HCT116 (cell line): ENCODE results near the gene NFKBIL1. TPM values are rescaled to one million over a fixed set of nuclear protein-coding genes. Genes with fewer than 3 reads are reported as not detected.

ENCODE experiments used
- ATAC-seq: fragments of 200-7000 bp; cut with Tn5 transposase; 2 replicates; pipeline ENCODE4 v1.9.1; 2020; ENCODE audit warnings: mild to moderate bottlenecking, moderate library complexity
- BruUV-seq: library from RNA; stranded (reverse); fragments of 400-500 nt; replicated peaks from 2 replicates; lab custom pipeline; 2021; lab: Mats Ljungman, UMichigan
- CTCF ChIA-PET: fragments of 300-600 bp; sonication (Branson Sonifier 250); formaldehyde crosslinking; loops from one replicate; lab custom pipeline; 2021; ENCODE audit warnings: antibody characterized with exemption; lab: Charles Lee
- POLR2A ChIA-PET: fragments of 300-600, 350-600 bp; sonication (Branson Sonifier 250); formaldehyde crosslinking; loops from one replicate; lab custom pipeline; 2021; ENCODE audit warnings: antibody characterized with exemption; lab: Charles Lee
- RAD21 ChIA-PET, 2 experiments: fragments of 300-600 bp; sonication (Branson Sonifier 250); formaldehyde crosslinking; loops; one replicate each; lab custom pipeline; 2023; ENCODE audit warnings: low total read pairs in 2 of 2; ENCODE audit not compliant: uncharacterized antibody in 2 of 2, unreplicated experiment in 2 of 2, low non-redundant PET in 1 of 2; lab: Charles Lee
- DNase-seq: peaks from one replicate; pipeline ENCODE4 v3.0.0-alpha.2; 2010; ENCODE audit warnings: low read depth, low spot score
- H2AFZ ChIP-seq: fragments of 200-600 bp; shearing (Covaris generic), sonication (generic); 2 replicates; pipeline ENCODE4 v1.6.1; 2017; ENCODE audit warnings: low read depth, mixed run types, mixed read lengths, antibody characterized with exemption, low read length; ENCODE audit not compliant: poor library complexity, severe bottlenecking
- H3K27ac ChIP-seq: 2 replicates; pipeline ENCODE4 v1.5.1; 2012; ENCODE audit warnings: low read depth, low read length
- H3K27me3 ChIP-seq: fragments of 200-600 bp; sonication (generic); 2 replicates; pipeline ENCODE4 v1.6.1; 2016; ENCODE audit warnings: mixed run types, low read length, mixed read lengths; ENCODE audit not compliant: insufficient read depth
- H3K36me3 ChIP-seq, 2 experiments: fragments of 200-500 bp in 1 of 2; fragments of 200-600 bp in 1 of 2; sonication (Bioruptor generic) in 1 of 2; sonication (generic) in 1 of 2; 2 replicates each; pipeline versions ENCODE4 v1.5.1 to v1.6.1; 2014 to 2016; ENCODE audit warnings: low read length in 2 of 2, inconsistent platforms in 1 of 2, mixed read lengths in 1 of 2, mixed run types in 1 of 2; ENCODE audit not compliant: insufficient read depth in 2 of 2, control insufficient read depth in 1 of 2
- H3K4me1 ChIP-seq, 2 experiments: fragments of 200-600 bp in 1 of 2; sonication (generic) in 1 of 2; 2 replicates each; pipeline versions ENCODE4 v1.5.1 to v1.6.1; 2012 to 2017; ENCODE audit warnings: low read length in 2 of 2, inconsistent platforms in 1 of 2, mild to moderate bottlenecking in 1 of 2, mixed read lengths in 1 of 2, mixed run types in 1 of 2, moderate library complexity in 1 of 2; ENCODE audit not compliant: insufficient read depth in 2 of 2, control insufficient read depth in 1 of 2
- H3K4me2 ChIP-seq: fragments of 200-600 bp; sonication (generic); 2 replicates; pipeline ENCODE4 v1.6.1; 2017; ENCODE audit warnings: mixed run types, low read length, mixed read lengths
- H3K4me3 ChIP-seq, 2 experiments: fragments of 200-600 bp in 1 of 2; sonication (generic) in 1 of 2; replicated peaks in 1 of 2; 2 replicates each; pipeline ENCODE4 v1.5.1; 2011 to 2016; ENCODE audit warnings: low read length in 2 of 2, control low read depth in 1 of 2, low read depth in 1 of 2, mild to moderate bottlenecking in 1 of 2, mixed read lengths in 1 of 2, mixed run types in 1 of 2
- H3K79me2 ChIP-seq: fragments of 200-600 bp; sonication (generic); 2 replicates; pipeline ENCODE4 v1.6.1; 2017; ENCODE audit warnings: mild to moderate bottlenecking, mixed run types, low read length, moderate library complexity, mixed read lengths; ENCODE audit not compliant: insufficient read depth
- H3K9ac ChIP-seq: fragments of 200-600 bp; sonication (generic); 2 replicates; pipeline ENCODE4 v1.6.1; 2016; ENCODE audit warnings: low read length, mixed read lengths
- H3K9me2 ChIP-seq: fragments of 200-600 bp; sonication (generic), shearing (Covaris generic); 2 replicates; pipeline ENCODE4 v1.6.1; 2017; ENCODE audit warnings: mixed run types, mild to moderate bottlenecking, moderate library complexity; ENCODE audit not compliant: insufficient read depth
- H3K9me3 ChIP-seq, 2 experiments: fragments of 200-500 bp in 1 of 2; fragments of 200-600 bp in 1 of 2; sonication (Bioruptor generic) in 1 of 2; sonication (generic) in 1 of 2; 2 replicates each; pipeline ENCODE4 v1.6.1; 2014 to 2017; ENCODE audit warnings: low read length in 2 of 2, mixed read lengths in 2 of 2, inconsistent platforms in 1 of 2, low read depth in 1 of 2, mild to moderate bottlenecking in 1 of 2, mixed run types in 1 of 2, moderate library complexity in 1 of 2; ENCODE audit not compliant: control insufficient read depth in 1 of 2, insufficient read depth in 1 of 2
- H4K20me1 ChIP-seq: fragments of 200-600 bp; sonication (generic), shearing (Covaris generic); 2 replicates; pipeline ENCODE4 v1.6.1; 2017; ENCODE audit warnings: mixed run types, mild to moderate bottlenecking, moderate library complexity; ENCODE audit not compliant: insufficient read depth
- CEBPB ChIP-seq: IDR thresholded peaks from 2 replicates; pipeline ENCODE4 v1.6.1; 2012; ENCODE audit warnings: low read depth
- ELF1 ChIP-seq: IDR thresholded peaks from 2 replicates; pipeline ENCODE4 v1.6.1; 2012; ENCODE audit warnings: low read depth, borderline replicate concordance
- EZH2phosphoT487 ChIP-seq: fragments of 200-600 bp; IDR thresholded peaks from 2 replicates; pipeline ENCODE4 v1.6.1; 2018; ENCODE audit warnings: antibody characterized with exemption, borderline replicate concordance
- JUND ChIP-seq: IDR thresholded peaks from 2 replicates; pipeline ENCODE4 v1.6.1; 2012
- POLR2A ChIP-seq: IDR thresholded peaks from 2 replicates; pipeline ENCODE4 v1.7.0; 2011; ENCODE audit warnings: borderline replicate concordance; ENCODE audit not compliant: insufficient read depth, insufficient read length; ENCODE audit errors: extremely low read depth
- RAD21 ChIP-seq: IDR thresholded peaks from 2 replicates; pipeline ENCODE4 v1.6.1; 2012; ENCODE audit warnings: low read depth, mild to moderate bottlenecking
- TCF7L2 ChIP-seq: IDR thresholded peaks from 2 replicates; pipeline ENCODE4 v1.7.0; 2011; ENCODE audit warnings: borderline replicate concordance, inconsistent platforms; ENCODE audit not compliant: insufficient read depth, insufficient read length; ENCODE audit errors: extremely low read depth
- YY1 ChIP-seq: IDR thresholded peaks from 2 replicates; pipeline ENCODE4 v1.6.1; 2011; ENCODE audit warnings: low read length, low read depth, moderate library complexity, mild to moderate bottlenecking; ENCODE audit not compliant: insufficient replicate concordance; ENCODE audit errors: extremely low read depth
- ZFX ChIP-seq: fragments of 450-650 bp; IDR thresholded peaks from 2 replicates; pipeline ENCODE4 v1.6.1; 2017
- ZNF274 ChIP-seq: fragments of 200-500 bp; sonication (Bioruptor generic); IDR thresholded peaks from 2 replicates; pipeline ENCODE4 v1.6.1; 2014; ENCODE audit warnings: mild to moderate bottlenecking, low read depth, low read length, inconsistent platforms
- intact Hi-C: fragments of 100-400 bp; cut with micrococcal nuclease; formaldehyde crosslinking; loops from 2 replicates; pipeline ENCODE4 v1.10.0; 2022
- total RNA-seq: library from RNA; stranded (reverse); gene quantifications from one replicate; pipeline ENCODE4 v1.2.1, GENCODE V29; 2021; ENCODE audit not compliant: unreplicated experiment
- TF ChIP-seq, protein P1 (sequence below): IDR thresholded peaks from 2 replicates; pipeline ENCODE4 v1.6.1; 2012
- TF ChIP-seq, protein P2 (sequence below): IDR thresholded peaks from 2 replicates; pipeline ENCODE4 v1.6.1; 2012; ENCODE audit warnings: low read depth
- TF ChIP-seq, protein P3 (sequence below): IDR thresholded peaks from 2 replicates; pipeline ENCODE4 v1.6.1; 2011; ENCODE audit warnings: mild to moderate bottlenecking, low read length, moderate library complexity; ENCODE audit not compliant: insufficient replicate concordance; ENCODE audit errors: extremely low read depth
- TF ChIP-seq, protein P4 (sequence below), 3 experiments: fragments of 200-600 bp in 1 of 3; sonication (generic) in 1 of 3; IDR thresholded peaks in 2 of 3; conservative IDR thresholded peaks in 1 of 3; 2 replicates each; pipeline ENCODE4 v1.5.1; 2012 to 2017; ENCODE audit warnings: low read depth in 2 of 3, low read length in 2 of 3, antibody characterized with exemption in 1 of 3, borderline replicate concordance in 1 of 3, control low read depth in 1 of 3, mild to moderate bottlenecking in 1 of 3, mixed read lengths in 1 of 3, mixed run types in 1 of 3, moderate library complexity in 1 of 3; ENCODE audit not compliant: insufficient read depth in 1 of 3

The NFKBIL1 gene
- total RNA-seq, 1 experiment from 2014 or later = 26.6 TPM

DNA sequence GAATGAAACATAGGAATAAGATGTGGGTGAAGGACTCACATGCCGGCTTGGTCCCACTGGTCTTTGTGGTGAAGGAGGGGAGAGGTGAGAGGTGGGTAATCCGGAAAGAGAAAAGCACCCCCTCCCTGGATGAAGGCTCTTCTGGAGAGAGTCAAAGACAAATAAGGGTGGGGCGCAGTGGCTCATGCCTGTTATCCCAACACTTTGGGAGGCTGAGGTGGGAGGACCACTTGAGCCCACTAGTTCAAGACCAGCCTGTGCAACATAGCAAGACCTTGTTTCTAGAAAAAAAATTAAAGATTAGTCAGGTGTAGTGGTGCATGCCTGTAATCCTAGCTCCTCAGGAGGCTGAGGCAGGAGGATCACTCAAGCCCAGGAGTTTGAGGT lies 31.7 kb downstream of the NFKBIL1 start:
- Histone ChIP-seq H3K4me3 (no peak overlapping the region), H3K27ac (no peak overlapping the region), H3K36me3 (no peaks in the 10 kb centered on the region), H4K20me1 (no peaks in the 10 kb centered on the region), H3K79me2 (no peaks in the 10 kb centered on the region), H2AFZ (no peak overlapping the region), H3K4me2 (no peak overlapping the region), H3K9me2 (no peaks in the 10 kb centered on the region), H3K9ac (no peak overlapping the region), H3K27me3 (no peaks in the 10 kb centered on the region), H3K9me3 (no peaks in the 10 kb centered on the region), H3K4me1 (peaks cover 4 to 15% of the 10 kb centered on the region in 2 experiments; a peak in 2 of 4 replicates)
- intact Hi-C loops = no loop called here
- no TSS peak for BruUV-seq
- ChIA-PET CTCF (interaction anchor here (0.7 to 7.8 kb wide), 2 partner anchors 18 to 26 kb away, joined by 3 to 70 read pairs; no protein-coding TSS in a partner anchor), RAD21 (no interaction called here), POLR2A (no interaction called here)
- TF ChIP-seq, protein P1, sequence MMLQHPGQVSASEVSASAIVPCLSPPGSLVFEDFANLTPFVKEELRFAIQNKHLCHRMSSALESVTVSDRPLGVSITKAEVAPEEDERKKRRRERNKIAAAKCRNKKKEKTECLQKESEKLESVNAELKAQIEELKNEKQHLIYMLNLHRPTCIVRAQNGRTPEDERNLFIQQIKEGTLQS = no peak
- TF ChIP-seq, protein P2, sequence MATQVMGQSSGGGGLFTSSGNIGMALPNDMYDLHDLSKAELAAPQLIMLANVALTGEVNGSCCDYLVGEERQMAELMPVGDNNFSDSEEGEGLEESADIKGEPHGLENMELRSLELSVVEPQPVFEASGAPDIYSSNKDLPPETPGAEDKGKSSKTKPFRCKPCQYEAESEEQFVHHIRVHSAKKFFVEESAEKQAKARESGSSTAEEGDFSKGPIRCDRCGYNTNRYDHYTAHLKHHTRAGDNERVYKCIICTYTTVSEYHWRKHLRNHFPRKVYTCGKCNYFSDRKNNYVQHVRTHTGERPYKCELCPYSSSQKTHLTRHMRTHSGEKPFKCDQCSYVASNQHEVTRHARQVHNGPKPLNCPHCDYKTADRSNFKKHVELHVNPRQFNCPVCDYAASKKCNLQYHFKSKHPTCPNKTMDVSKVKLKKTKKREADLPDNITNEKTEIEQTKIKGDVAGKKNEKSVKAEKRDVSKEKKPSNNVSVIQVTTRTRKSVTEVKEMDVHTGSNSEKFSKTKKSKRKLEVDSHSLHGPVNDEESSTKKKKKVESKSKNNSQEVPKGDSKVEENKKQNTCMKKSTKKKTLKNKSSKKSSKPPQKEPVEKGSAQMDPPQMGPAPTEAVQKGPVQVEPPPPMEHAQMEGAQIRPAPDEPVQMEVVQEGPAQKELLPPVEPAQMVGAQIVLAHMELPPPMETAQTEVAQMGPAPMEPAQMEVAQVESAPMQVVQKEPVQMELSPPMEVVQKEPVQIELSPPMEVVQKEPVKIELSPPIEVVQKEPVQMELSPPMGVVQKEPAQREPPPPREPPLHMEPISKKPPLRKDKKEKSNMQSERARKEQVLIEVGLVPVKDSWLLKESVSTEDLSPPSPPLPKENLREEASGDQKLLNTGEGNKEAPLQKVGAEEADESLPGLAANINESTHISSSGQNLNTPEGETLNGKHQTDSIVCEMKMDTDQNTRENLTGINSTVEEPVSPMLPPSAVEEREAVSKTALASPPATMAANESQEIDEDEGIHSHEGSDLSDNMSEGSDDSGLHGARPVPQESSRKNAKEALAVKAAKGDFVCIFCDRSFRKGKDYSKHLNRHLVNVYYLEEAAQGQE = no peak
- TF ChIP-seq EZH2phosphoT487 (no peak), ZNF274 (no peak), TCF7L2 (no peak), CEBPB (no peak), RAD21 (no peak), ZFX (no peak), POLR2A (no peak), ELF1 (no peak), JUND (no peak), YY1 (no peak)
- TF ChIP-seq, protein P3, sequence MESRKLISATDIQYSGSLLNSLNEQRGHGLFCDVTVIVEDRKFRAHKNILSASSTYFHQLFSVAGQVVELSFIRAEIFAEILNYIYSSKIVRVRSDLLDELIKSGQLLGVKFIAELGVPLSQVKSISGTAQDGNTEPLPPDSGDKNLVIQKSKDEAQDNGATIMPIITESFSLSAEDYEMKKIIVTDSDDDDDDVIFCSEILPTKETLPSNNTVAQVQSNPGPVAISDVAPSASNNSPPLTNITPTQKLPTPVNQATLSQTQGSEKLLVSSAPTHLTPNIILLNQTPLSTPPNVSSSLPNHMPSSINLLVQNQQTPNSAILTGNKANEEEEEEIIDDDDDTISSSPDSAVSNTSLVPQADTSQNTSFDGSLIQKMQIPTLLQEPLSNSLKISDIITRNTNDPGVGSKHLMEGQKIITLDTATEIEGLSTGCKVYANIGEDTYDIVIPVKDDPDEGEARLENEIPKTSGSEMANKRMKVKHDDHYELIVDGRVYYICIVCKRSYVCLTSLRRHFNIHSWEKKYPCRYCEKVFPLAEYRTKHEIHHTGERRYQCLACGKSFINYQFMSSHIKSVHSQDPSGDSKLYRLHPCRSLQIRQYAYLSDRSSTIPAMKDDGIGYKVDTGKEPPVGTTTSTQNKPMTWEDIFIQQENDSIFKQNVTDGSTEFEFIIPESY = no peak
- TF ChIP-seq, protein P4, sequence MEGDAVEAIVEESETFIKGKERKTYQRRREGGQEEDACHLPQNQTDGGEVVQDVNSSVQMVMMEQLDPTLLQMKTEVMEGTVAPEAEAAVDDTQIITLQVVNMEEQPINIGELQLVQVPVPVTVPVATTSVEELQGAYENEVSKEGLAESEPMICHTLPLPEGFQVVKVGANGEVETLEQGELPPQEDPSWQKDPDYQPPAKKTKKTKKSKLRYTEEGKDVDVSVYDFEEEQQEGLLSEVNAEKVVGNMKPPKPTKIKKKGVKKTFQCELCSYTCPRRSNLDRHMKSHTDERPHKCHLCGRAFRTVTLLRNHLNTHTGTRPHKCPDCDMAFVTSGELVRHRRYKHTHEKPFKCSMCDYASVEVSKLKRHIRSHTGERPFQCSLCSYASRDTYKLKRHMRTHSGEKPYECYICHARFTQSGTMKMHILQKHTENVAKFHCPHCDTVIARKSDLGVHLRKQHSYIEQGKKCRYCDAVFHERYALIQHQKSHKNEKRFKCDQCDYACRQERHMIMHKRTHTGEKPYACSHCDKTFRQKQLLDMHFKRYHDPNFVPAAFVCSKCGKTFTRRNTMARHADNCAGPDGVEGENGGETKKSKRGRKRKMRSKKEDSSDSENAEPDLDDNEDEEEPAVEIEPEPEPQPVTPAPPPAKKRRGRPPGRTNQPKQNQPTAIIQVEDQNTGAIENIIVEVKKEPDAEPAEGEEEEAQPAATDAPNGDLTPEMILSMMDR (IDR thresholded peaks at IDR 0.05 in 2 of 3, conservative IDR thresholded peaks at IDR 0.05 in 1 of 3; ENCODE audit: borderline replicate concordance in 1 of 3, insufficient read depth in 1 of 3, low read depth in 2 of 3, low read length in 2 of 3) = no peak
- DNase-seq (no peak), ATAC-seq (no peak)
